Mucosa of rectum (tissue), 2 donors: ENCODE measurements around the gene RAD17.
A peak's percentile ranks its signal among the peaks of the same experiment; 100 is the strongest.
"Not testable (repeated sequence)": the region's sequence is repeated elsewhere in the genome, so short reads cannot be mapped to it uniquely, and the experiment has no call there.

ENCODE experiments used
- H3K27ac ChIP-seq, 2 donors: one replicate each; pipeline ENCODE4 v1.7.0; 2013; ENCODE audit warnings: inconsistent platforms in 2 of 2, low read depth in 2 of 2, low read length in 2 of 2
- H3K27me3 ChIP-seq, 2 donors: one replicate each; pipeline ENCODE4 v1.7.0; 2013; ENCODE audit warnings: low read length in 2 of 2; ENCODE audit not compliant: control insufficient read depth in 2 of 2, insufficient read depth in 2 of 2
- H3K36me3 ChIP-seq, 2 donors: one replicate each; pipeline ENCODE4 v1.7.0; 2013; ENCODE audit warnings: low read length in 2 of 2; ENCODE audit not compliant: control insufficient read depth in 2 of 2, insufficient read depth in 2 of 2
- H3K4me1 ChIP-seq, 2 donors: one replicate each; pipeline ENCODE4 v1.7.0; 2013; ENCODE audit warnings: low read length in 2 of 2, mild to moderate bottlenecking in 1 of 2; ENCODE audit not compliant: control insufficient read depth in 2 of 2, insufficient read depth in 2 of 2
- H3K4me3 ChIP-seq, 2 donors: one replicate each; pipeline ENCODE4 v1.7.0; 2013; ENCODE audit warnings: low read length in 2 of 2
- H3K9ac ChIP-seq, 2 donors: one replicate each; pipeline ENCODE4 v1.7.0; 2013; ENCODE audit warnings: low read length in 2 of 2, low read depth in 1 of 2, mild to moderate bottlenecking in 1 of 2
- H3K9me3 ChIP-seq, 2 donors: one replicate each; pipeline ENCODE4 v1.7.0; 2013; ENCODE audit warnings: low read length in 2 of 2; ENCODE audit not compliant: control insufficient read depth in 2 of 2
- donor health status: healthy.
- donor health status: Normal muscosa, but diverticular disease.

The RAD17 gene

DNA sequence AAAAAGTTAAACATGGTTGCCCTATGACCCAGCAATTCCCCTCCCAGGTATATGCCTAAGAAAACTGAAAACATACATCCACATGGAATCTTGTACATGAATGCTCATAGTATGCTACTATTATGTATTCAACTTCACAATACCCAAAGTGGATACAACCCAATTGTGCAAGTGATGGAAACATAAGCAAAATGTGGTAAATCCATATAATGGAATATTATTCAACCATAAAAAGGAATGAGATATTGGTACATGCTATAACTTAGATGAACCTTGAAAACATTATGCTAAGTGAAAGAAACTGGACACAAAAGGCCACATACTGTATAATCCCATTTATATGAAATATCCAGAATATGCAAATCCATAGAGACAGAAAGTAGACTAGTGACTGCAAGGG lies 19.0 kb upstream of the RAD17 start:
- peaks cover 18 to 29% of the 10 kb centered on the region in 2 donors for H3K36me3 ChIP-seq
- H3K27me3 ChIP-seq, result no peaks in the 10 kb centered on the region
- no peak overlapping the region for H3K9ac ChIP-seq
- no peak overlapping the region for H3K27ac ChIP-seq
- H3K4me3 ChIP-seq, result no peak overlapping the region
- no peaks in the 10 kb centered on the region for H3K9me3 ChIP-seq
- no peaks in the 10 kb centered on the region for H3K4me1 ChIP-seq

DNA sequence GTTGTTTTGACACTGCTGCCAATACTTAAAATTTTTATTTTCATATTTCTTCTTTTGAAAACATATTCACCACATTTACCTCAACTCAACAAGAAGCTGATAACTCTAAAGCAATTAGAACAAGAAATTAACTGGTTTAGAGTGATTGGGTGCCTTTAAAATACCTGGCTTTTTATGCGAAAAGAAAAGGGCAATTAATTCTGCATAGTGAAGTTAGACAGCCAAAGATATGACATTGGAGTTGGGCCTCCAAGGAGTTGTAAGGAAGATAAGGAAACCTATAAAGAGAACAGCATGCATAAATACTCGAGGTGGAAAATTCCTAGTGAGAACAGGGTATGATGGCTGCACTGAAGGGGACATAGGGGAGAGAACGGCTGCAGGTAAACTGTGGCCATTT lies 9.9 kb upstream of the RAD17 start:
- Histone ChIP-seq H3K27me3 (no peaks in the 10 kb centered on the region), H3K9me3 (no peaks in the 10 kb centered on the region), H3K4me1 (no peaks in the 10 kb centered on the region), H3K36me3 (peaks cover 10 to 24% of the 10 kb centered on the region in 2 donors), H3K27ac (no peak overlapping the region), H3K4me3 (no peak overlapping the region), H3K9ac (no peak overlapping the region)

DNA sequence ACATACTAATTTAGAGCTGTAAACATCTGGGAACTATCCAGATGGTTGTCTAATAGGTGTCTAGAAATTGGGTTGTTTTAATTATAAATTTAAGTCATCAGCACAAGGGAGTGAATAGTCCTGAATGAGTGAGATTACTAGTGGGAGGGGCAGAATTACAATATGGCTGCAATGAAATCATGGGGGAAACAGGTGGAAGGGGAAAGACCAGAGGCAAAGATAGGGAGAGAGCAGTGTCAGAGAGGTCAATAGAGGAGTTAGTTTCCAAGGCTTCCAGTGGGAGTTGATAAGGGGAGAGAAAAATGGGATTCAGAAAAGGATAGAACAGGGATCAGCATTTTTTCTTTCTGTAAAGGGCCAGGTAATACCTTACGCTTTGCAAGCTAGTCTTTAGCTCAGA lies 9.2 kb upstream of the RAD17 start:
- Histone ChIP-seq H3K27me3 (no peaks in the 10 kb centered on the region), H3K36me3 (peaks cover 12 to 28% of the 10 kb centered on the region in 2 donors), H3K4me1 (no peaks in the 10 kb centered on the region), H3K27ac (no peak overlapping the region), H3K9me3 (no peaks in the 10 kb centered on the region), H3K4me3 (no peak overlapping the region), H3K9ac (no peak overlapping the region)

DNA sequence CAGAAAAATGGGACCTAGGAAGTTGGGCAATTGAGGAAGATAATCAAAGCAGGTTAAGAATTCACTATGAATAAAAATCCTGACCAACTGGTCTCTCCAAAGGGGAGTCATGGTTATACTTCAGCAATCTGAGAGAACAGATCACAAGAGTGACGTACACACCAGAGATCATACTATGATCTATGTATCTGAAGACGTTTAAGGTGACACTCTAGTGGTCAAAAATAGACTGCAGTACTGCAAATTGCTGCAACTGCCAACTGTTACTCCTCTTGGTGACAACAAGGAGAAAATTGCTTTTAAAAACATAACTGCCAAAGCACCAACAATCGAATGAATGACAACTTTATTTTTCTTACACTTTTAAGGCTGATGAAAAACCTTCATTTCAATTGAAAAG lies 5.2 kb upstream of the RAD17 start:
- no peaks in the 10 kb centered on the region for H3K27me3 ChIP-seq
- H3K4me1 ChIP-seq, result peaks cover 7 to 14% of the 10 kb centered on the region in 2 donors
- H3K36me3 ChIP-seq, result peaks cover 17 to 30% of the 10 kb centered on the region in 2 donors
- no peak overlapping the region for H3K4me3 ChIP-seq
- no peak overlapping the region for H3K9ac ChIP-seq
- no peak overlapping the region for H3K27ac ChIP-seq
- no peaks in the 10 kb centered on the region for H3K9me3 ChIP-seq

DNA sequence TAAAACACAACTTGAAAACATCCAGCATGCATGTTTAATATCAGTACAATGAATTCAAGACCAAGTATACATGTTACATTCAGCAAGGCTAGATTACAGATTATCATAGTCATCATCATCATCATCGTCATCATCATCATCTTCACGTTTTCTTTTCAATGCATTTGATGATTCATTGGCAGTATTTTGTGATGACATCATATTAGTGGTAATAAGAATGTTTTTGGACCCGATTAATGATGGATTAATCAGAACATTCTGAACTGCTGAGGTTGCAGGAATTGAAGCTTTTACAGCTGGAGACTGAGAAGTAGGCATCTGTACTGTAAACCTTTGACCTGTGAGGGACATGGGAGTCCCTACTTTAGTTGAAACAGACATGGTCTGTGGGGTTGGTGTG lies 4.8 kb upstream of the RAD17 start:
- Histone ChIP-seq H3K4me1 (peaks cover 7 to 14% of the 10 kb centered on the region in 2 donors), H3K9ac (no peak overlapping the region), H3K9me3 (no peaks in the 10 kb centered on the region), H3K36me3 (peaks cover 17 to 30% of the 10 kb centered on the region in 2 donors), H3K27ac (no peak overlapping the region), H3K27me3 (no peaks in the 10 kb centered on the region), H3K4me3 (no peak overlapping the region)

DNA sequence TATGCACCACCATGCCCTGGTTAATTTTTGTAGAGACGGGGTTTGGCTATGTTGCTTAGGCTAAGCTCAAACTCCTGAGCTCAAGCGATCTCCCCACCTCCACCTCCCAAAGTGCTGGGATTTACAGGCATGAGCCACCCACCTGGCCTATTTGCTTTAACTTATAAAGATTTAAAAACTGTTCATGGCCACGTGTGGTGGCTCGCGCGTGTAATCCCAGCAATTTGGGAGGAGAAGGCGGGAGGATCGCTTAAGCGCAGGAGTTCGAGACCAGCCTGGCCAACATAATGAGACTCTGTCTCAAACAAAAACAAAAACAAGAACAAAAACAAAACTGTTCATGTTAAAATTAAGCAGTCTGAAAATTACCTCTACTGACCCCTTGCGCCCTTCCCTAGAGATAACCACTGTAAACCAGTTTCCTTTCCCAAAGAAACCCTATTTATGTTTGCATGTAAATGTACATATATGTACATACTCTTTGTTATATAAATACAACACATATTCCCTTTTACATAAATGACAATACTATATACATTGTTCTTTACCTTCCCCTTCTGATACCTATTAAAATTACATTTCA lies 1.8 kb upstream of the RAD17 start:
- Histone ChIP-seq H3K36me3 (peaks cover 14 to 25% of the 10 kb centered on the region in 2 donors), H3K4me1 (peaks cover 16 to 22% of the 10 kb centered on the region in 2 donors), H3K9ac (peak overlapping the region; percentile 27 to 95), H3K4me3 (peak overlapping the region; percentile 90 to 98), H3K27me3 (no peaks in the 10 kb centered on the region), H3K27ac (no peak overlapping the region), H3K9me3 (no peaks in the 10 kb centered on the region)

DNA sequence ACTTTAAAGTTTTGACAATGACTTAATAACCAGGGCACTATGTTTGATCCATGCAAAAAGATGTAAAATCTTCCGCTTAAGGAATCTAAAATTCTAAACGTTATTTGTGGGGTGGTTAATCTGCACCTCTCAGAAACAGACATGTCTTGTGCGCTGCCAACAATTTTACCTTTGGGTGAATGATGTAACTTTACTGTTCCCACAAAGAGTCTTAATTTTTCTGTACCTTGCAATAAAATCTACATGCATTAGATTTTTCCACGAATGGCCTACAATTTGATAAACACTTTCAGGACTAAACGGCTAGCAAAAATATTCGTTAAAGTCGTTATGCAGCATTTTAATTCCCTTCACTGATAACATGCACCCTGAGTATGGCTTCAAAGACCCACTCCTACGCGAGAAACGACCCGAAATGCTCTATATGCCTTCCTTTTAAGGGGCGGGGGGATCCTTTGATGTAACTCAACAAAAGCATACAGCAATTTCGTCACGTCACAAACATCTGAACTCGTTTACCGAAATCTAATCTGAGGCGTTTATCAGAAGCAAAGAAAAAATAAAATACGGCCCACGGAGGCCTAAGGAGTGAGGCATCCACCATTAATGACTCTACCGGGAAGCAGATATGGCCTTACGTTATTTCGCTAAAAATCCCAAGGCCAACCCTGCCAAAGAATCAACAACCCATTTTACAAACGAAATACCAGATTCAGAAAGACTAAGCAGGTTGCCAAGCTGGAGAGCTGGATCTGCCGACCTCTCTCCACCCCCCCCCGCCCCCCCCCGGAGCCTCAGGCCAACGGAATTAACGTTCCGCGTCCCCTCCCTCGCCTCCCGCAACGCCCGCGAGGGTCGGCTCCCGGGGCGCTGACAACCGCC lies 919 bp upstream of the RAD17 start:
- Histone ChIP-seq H3K27me3 (no peaks in the 10 kb centered on the region), H3K9me3 (no peaks in the 10 kb centered on the region), H3K27ac (peak overlapping the region; percentile 96), H3K36me3 (peaks cover 14 to 21% of the 10 kb centered on the region in 2 donors), H3K4me1 (peaks cover 16 to 22% of the 10 kb centered on the region in 2 donors), H3K9ac (peak overlapping the region; percentile 86 to 95), H3K4me3 (peak overlapping the region; percentile 90 to 98)

DNA sequence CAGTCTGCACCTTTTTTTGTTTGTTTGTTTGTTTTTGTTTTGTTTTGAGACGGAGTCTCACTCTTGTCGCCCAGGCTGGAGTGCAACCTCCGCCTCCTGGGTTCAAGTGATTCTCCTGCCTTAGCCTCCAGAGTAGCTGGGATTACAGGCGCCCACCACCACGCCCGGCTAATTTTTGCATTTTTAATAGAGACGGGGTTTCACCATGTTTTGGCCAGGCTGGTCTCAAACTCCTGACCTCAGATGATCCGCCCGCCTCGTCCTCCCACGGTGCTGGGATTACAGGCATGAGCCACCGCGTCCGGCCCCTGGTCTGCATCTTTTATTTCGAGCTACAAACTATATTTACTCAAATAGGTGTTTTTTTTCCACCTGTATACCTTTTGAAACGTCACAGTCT lies 717 bp downstream of the RAD17 start:
- peaks cover 16 to 22% of the 10 kb centered on the region in 2 donors for H3K4me1 ChIP-seq

DNA sequence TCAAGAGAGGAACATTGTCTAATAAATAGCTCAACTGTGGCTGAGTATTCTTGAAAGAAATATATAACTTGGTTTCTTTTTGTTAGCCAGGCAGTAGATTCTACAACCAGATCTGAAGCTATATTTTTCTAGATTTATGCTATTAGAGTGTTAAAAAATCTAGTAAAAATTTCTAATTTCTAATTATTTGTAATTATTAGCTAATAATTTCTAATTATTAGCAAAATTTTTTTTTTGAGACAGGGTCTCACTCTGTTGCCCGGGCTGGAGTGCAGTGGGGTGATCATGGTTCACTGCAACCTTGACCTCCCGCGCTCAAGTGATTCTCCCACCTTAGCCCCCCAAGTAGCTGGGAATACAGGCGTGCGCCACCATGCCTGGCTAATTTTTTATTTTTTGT lies 2.8 kb downstream of the RAD17 start:
- Histone ChIP-seq H3K4me1 (peaks cover 16 to 22% of the 10 kb centered on the region in 2 donors), H3K9ac (no peak overlapping the region), H3K36me3 (peaks cover 15 to 16% of the 10 kb centered on the region in 2 donors), H3K4me3 (no peak overlapping the region), H3K27me3 (no peaks in the 10 kb centered on the region), H3K27ac (no peak overlapping the region), H3K9me3 (no peaks in the 10 kb centered on the region)

More for the DNA sequence above, 717 bp downstream of the RAD17 start:
- H3K9me3 ChIP-seq, H3K27me3 ChIP-seq, H3K27ac ChIP-seq: not testable (repeated sequence)
- Histone ChIP-seq H3K4me3 (peak overlapping the region; percentile 90 to 98), H3K36me3 (peaks cover 14 to 18% of the 10 kb centered on the region in 2 donors), H3K9ac (peak overlapping the region; percentile 79 to 95)

DNA sequence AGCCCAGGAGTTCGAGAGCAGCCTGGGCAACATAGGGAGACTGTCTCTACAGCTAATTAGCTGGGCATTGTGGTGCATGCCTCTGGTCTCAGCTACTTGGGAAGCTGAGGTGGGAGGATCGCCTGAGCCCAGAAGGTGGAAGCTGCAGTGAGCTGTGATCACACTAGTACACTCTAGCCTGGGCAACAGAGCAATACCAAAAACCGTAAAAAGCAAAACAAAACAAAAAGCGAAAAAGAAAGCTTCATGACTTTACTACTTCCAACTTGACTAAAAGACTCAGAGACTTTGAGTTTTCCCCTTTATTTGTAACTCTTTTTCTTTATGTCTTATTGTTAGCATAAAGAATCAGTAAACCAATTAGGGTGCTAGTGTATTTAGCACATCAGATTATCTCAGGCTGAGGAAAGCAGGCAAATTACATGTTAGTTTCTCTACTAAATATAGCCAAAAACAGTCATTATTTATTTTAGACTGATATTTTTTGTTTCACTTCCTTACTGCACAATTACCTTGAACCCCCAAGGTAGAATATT lies 5.4 kb downstream of the RAD17 start:
- no peak overlapping the region for H3K9ac ChIP-seq
- H3K27ac ChIP-seq, result no peak overlapping the region
- H3K4me1 ChIP-seq, result peaks cover 8 to 9% of the 10 kb centered on the region in 2 donors
- peaks cover 15 to 20% of the 10 kb centered on the region in 2 donors for H3K36me3 ChIP-seq
- no peak overlapping the region for H3K4me3 ChIP-seq
- H3K9me3 ChIP-seq, result no peaks in the 10 kb centered on the region
- H3K27me3 ChIP-seq, result no peaks in the 10 kb centered on the region
